RWPE1 (cell line): Measurements from ENCODE around the gene QRICH2.
"Not testable (repeated sequence)": the region's sequence is repeated elsewhere in the genome, so short reads cannot be mapped to it uniquely, and the experiment has no call there.

Source experiments
- CTCF ChIA-PET: fragments of 350-600 bp; sonication (Branson Sonifier 250); formaldehyde crosslinking; extraction: SDS; loops from one replicate; lab custom pipeline; 2021; lab: Yijun Ruan, JAX
- POLR2A ChIA-PET: fragments of 400-600 bp; formaldehyde crosslinking; extraction: SDS; loops from one replicate; lab custom pipeline; 2020; ENCODE audit warnings: antibody characterized with exemption; ENCODE audit not compliant: low non-redundant PET; lab: Yijun Ruan, JAX
- DNase-seq: peaks from one replicate; pipeline ENCODE4 v3.0.0; 2012; ENCODE audit warnings: low spot score
- H3K27ac ChIP-seq: fragments of 450-650 bp; 2 replicates; pipeline ENCODE4 v1.5.1; 2017
- TF ChIP-seq, protein P1 (sequence below): fragments of 450-650 bp; conservative IDR thresholded peaks from 2 replicates; pipeline ENCODE4 v1.5.1; 2017; ENCODE audit warnings: low read depth, mild to moderate bottlenecking

QRICH2 gene

DNA sequence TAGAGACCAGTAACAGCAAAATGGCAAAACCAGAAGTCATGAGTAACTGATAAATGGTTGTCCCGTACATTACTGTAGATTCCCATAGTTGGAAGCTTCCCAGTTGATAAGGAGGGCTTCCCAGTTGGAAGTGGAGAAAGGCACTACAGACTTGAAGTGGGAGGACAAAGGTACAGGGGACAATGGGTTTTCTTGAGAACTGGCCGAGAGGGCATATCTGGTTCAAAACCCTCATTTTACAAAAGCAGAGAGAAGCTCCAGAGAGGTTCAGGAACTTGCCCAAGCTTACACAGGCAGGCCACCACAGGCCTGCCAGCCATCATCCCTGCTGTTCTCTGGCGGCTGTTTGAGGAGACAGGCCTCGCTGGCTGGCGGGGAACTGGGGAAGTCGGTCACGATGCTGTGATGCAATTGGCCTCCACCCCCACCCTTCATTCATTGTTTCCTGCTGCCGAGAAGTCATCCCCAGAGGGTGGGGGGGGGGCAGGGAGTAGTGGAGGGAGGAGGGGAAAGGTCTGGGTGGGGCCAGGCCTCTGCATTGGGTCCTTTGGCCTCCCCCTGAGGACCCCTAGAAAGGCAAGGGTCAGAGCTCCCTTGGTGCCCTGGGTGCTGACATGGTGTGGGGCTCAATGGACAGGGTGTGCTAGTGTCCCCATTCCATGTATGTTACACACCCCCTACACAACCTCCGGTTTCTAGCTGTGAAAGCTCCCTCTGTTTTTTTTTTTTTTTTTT lies 39.9 kb downstream of the QRICH2 start:
- POLR2A ChIA-PET: interaction anchor here (0.7 kb wide), 1 partner anchor 190 kb away, joined by 5 read pairs; no protein-coding TSS in a partner anchor
- CTCF ChIA-PET: interaction anchor here (0.6 to 1.3 kb wide), 3 partner anchors 10 to 20 kb away, joined by 3 to 12 read pairs (median 6); no protein-coding TSS in a partner anchor

DNA sequence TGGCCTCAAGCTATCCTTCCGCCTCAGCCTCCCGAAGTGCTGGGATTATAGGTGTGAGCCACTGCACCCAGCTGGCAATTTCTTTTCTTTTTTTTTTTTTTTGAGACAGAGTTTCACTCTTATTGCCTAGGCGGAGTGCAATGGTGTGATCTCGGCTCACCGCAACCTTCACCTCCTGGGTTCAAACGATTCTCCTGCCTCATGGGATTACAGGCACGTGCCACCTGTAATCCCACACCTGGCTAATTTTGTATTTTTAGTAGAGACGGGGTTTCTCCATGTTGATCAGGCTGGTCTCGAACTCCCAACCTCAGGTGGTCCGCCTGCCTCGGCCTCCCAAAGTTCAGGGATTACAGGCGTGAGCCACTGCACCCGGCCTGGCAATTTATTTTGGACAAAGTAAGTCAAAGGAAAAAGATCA lies 40.5 kb downstream of the QRICH2 start:
- peak overlapping the region; percentile 93 for H3K27ac ChIP-seq
- not testable (repeated sequence) for DNase-seq
- ChIA-PET CTCF (interaction anchor here (0.6 to 1.2 kb wide), 5 partner anchors 11 to 148 kb away, joined by 3 to 8 read pairs (median 3); no protein-coding TSS in a partner anchor), POLR2A (interaction anchor here (0.7 kb wide), 2 partner anchors 12 to 189 kb away, joined by 3 to 5 read pairs; no protein-coding TSS in a partner anchor)

More for the DNA sequence above, 39.9 kb downstream of the QRICH2 start:
- DNase-seq: peak; percentile 84
- H3K27ac ChIP-seq: peak overlapping the region; percentile 93
- TF ChIP-seq, protein P1, sequence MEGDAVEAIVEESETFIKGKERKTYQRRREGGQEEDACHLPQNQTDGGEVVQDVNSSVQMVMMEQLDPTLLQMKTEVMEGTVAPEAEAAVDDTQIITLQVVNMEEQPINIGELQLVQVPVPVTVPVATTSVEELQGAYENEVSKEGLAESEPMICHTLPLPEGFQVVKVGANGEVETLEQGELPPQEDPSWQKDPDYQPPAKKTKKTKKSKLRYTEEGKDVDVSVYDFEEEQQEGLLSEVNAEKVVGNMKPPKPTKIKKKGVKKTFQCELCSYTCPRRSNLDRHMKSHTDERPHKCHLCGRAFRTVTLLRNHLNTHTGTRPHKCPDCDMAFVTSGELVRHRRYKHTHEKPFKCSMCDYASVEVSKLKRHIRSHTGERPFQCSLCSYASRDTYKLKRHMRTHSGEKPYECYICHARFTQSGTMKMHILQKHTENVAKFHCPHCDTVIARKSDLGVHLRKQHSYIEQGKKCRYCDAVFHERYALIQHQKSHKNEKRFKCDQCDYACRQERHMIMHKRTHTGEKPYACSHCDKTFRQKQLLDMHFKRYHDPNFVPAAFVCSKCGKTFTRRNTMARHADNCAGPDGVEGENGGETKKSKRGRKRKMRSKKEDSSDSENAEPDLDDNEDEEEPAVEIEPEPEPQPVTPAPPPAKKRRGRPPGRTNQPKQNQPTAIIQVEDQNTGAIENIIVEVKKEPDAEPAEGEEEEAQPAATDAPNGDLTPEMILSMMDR: no peak

DNA sequence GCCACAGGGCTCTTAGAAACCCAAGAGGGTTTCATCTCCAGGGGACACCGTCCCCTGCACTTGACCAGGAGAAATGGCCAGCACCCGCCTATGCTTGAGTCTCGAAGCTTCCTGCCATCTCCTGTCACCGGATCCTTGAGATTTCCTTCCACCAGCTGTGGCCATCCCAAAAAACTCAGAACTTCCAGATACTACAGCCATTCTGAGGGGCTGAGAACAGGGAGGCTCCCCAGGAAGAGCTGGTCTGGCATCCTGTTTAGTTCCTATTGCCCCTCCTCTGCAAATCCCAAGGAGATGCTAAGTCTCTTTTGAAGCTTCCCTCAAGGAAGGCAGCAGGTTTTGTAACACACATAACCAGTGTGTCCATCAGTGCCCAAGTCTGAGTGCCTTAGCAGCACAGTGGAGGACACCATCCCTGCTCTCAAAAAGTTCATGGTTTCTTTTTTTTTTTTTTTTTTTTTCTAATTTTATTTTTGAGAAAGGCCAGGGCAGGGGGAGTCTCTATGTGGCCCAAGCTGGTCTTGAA lies 41.0 kb downstream of the QRICH2 start:
- DNase-seq: no peak
- TF ChIP-seq, protein P1: no peak
- CTCF ChIA-PET: interaction anchor here (0.6 to 1.2 kb wide), 7 partner anchors 11 to 406 kb away, joined by 3 to 8 read pairs (median 4); no protein-coding TSS in a partner anchor
- peak overlapping the region; percentile 93 for H3K27ac ChIP-seq
- POLR2A ChIA-PET: interaction anchor here (0.7 kb wide), 2 partner anchors 12 to 189 kb away, joined by 3 to 5 read pairs; no protein-coding TSS in a partner anchor

DNA sequence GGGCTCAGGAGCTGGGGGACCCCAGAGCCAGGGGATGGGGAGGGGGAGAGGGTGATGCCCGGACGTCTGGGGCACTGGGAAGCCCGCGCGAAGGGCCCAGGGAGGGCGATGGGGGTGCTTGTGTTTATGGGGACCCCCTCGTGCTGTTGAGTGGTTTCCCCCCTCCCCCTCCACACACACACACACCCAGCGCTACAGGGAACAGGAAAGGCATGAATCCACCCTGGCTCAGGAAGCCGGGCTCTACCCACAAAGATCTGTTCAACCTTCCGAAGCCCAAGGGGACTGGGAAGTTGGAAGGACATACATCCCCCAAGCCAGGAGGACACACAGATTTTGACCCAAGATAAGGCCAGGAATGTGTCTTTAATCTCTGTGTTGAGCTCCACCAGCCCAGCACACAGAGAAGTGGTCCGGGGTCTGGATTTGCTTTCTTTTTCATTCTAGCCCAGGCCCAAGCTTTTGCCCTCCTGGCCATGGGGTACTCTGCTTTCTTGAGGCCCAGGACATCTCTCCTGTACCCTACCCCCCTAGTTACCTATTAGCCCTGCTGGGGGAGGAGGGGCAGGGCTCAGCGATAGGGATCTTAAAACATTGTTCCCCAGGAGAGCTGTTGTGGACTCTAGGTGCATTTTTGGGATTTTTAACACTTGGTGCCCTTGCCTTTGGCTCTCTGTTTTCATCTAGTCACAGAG lies 41.7 kb downstream of the QRICH2 start:
- ChIA-PET CTCF (interaction anchor here (1.1 to 1.2 kb wide), 3 partner anchors 13 to 144 kb away, joined by 4 to 8 read pairs (median 4); no protein-coding TSS in a partner anchor), POLR2A (interaction anchor here (0.7 kb wide), 1 partner anchor 13 kb away, joined by 3 read pairs; no protein-coding TSS in a partner anchor)
- peak; percentile 41 for DNase-seq

DNA sequence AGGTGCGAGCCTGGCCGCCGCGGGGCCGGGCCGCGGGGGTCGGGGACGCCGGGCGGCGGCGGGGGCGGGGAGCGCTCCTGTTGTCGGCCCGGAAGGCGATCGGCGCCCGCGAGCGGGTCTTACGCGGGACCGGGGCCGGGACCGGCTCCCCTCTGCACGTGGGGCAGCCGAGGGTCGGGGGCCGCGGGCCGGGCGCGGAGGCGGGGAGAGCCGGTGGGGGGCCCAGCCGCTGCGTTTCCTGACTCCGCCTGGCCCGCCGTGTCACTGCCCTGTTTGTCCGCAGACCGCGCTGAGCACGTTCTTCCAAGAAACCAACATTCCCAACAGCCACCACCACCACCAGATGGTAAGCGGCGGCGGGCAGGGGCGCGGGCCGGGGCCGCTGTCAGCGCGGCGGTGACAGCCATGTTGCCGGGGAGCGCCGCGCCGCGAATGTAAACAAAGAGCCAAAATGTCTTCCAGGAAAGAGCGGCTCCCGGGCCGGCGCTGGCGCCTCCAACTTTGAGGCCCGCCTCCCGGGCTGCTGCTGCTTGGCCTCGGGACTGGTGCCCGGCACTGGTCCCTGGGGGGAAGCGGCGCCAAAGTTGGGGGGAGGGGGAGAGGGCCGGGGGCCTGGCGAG lies 42.3 kb downstream of the QRICH2 start:
- H3K27ac ChIP-seq: peak overlapping the region; percentile 93
- ChIA-PET CTCF (interaction anchor here (1.0 to 1.2 kb wide), 3 partner anchors 24 to 144 kb away, joined by 4 read pairs; no protein-coding TSS in a partner anchor), POLR2A (no interaction called here)
- DNase-seq: no peak
- TF ChIP-seq, protein P1: no peak

More for the DNA sequence above, 41.7 kb downstream of the QRICH2 start:
- peak overlapping the region; percentile 93 for H3K27ac ChIP-seq
- TF ChIP-seq, protein P1: no peak

DNA sequence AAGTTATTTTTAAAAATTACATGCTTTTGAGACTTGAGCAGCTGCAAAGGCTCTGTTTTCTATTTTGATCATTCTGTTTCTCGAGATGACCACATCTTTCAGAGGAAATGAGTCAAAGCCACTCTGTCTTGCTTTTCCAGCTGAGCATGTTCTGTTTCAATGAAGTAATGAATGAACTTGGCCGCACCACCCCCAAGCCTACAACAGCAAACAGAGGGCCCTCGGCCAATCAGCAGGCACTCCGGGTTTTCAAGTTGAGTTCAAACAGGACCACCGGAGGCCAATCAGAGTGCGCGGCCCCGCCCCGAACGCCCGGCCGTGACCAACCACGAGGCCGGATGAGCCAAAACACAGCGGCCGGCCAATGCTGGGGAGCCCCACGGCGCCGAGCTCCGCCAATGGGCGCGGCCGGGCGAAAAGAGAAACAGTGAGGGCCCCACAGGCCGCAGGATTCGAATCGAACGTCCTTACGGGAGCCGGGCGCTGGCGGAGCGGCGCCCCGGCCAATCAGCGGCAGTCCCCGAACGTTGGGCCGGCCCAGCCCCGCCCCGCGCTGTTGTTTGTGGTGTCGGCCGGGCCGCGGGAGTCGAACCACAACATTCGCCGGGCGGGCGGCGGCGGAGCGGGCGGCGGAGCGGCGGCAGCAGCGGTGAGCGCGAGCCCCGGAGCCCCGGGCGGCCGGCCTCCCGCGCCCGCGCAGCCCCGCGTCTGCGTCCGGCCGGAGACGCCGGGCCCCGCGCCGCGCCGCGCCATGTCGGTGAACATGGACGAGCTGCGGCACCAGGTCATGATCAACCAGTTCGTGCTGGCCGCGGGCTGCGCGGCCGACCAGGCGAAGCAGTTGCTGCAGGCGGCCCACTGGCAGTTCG lies 43.1 kb downstream of the QRICH2 start, which contains the start of gene UBALD2:
Gene UBALD2 (plus strand): TSS at position 594 of the 869 bp plus-strand sequence. CDS start 158 bp downstream, at position 752.
- POLR2A ChIA-PET: interaction anchor here (0.6 to 0.7 kb wide), 2 partner anchors 27 to 185 kb away, joined by 3 to 6 read pairs; no protein-coding TSS in a partner anchor

More for the DNA sequence above, 43.1 kb downstream of the QRICH2 start, which contains the start of gene UBALD2:
- DNase-seq: peak; percentile 99
- peak within 1 kb of the TSS; percentile 93 for H3K27ac ChIP-seq
- TF ChIP-seq, protein P1: no peak
- CTCF ChIA-PET: interaction anchor here (1.0 to 1.1 kb wide), 3 partner anchors 24 to 144 kb away, joined by 3 to 4 read pairs (median 4); no protein-coding TSS in a partner anchor
